GM19099 (cell line): Measurements from ENCODE around the gene DGKZ.

Experiments used
- POLR2A ChIP-seq: IDR thresholded peaks from 3 replicates; pipeline ENCODE4 v1.6.1; 2011; ENCODE audit warnings: low read depth; ENCODE audit not compliant: insufficient read length; ENCODE audit errors: extremely low read depth

Gene DGKZ

GRCh38 chr11:46388619-46389449 lies 41.6 kb downstream of the DGKZ start:
- no peak for TF ChIP-seq POLR2A

DNA sequence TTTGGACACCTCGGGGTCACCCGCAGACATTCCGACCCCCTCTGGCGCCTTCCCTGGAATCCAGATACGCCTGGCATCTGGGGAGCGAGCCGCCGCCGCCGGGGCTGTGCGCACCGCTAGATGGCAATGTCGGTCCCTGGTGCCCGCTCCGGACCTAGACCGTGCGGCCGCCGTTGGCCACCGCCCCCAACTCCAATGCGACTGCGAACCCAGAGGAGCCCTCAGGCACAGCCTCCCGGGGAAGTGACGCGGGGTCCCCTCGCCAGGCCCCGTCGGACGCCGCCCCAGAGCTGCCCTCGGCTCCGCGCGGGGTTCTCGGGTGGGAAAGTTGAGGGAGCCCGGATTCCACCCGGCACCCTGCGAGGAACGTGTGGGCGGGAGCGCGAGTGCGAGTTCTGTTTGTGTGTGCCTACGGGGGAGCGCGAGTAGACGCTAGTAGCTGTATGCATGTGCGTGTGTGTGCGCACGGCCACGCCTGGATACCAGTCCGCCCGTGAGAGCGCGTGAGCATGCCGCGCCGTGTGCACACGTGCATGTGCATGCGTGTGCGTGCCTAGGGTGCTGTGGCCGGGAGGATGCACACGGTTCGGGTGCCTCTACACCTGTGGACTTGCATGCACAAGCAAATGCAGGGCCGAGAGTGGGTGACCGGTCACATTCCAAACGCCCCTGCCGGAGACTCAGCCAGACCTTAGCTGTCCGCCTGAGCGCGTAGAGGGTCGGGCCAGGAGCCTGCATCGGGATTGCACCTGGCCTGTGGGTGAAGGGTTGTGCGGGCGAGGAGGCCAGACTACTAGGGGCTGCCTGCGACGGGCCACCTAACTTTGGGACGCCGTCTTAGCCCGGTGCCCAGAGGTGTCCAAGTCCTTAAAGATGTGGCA lies 42.4 kb downstream of the DGKZ start:
- no peak for TF ChIP-seq POLR2A

DNA sequence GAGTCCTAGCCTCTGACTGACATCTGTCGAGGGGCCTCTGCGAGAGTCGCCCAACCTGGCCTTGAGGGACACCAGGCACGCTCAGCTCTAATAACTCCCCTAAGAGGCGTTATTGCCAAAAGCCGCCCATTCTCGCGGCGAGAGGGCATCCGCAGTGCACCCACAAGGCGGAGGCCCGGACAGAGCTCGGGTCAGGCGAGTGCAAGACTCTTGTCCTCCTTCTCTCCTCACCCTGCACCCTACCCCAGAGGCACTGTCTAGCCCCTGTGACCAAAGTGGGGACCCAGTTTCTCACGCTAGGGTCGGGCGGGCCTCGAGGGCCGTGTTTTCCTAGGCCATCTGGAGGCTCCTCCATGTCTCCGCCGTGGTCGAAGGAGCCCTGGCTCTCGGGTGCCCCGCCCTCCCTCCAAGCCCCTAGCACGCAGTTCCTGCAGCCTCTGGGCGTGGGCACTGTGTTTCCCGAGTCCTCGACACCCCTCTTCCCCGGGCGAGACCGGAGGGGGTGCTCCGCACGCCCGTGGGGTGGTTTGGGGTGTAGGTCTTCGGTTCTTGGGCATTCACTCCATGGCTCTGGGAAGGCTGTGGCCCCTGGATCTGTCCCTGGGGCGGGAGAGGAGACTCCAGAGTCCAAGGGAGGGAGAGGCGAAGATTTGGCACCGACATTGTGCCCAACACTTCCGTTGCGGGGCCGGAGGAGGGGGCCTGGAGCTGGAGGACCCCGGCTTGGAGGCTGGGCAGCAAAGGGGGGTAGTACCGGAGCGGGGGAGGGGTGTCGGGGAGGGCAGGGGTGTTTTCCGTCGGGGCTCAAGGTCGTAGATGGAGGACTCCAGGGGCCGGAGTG lies 43.3 kb downstream of the DGKZ start:
- TF ChIP-seq POLR2A, result no peak

DNA sequence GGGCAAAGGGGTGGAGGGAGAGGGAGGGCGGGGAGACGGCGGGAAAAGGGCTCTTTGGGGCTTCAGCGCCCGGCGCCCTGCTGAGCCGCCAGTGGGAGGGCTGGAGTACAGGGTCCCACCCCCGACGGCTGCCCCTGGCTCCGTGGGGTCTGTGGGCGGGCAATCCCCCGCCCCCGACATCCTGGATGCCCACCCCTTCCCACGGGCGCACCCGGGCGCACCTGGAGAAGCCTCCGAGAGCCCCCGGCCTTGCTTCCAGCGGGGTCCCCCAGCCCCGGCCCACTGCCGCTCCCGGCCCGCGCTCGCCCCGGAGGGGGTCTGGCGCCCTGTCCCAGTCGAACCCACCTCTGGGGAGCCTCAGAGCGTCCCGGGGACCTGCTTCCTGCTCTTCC lies 43.9 kb downstream of the DGKZ start:
- no peak for TF ChIP-seq POLR2A

DNA sequence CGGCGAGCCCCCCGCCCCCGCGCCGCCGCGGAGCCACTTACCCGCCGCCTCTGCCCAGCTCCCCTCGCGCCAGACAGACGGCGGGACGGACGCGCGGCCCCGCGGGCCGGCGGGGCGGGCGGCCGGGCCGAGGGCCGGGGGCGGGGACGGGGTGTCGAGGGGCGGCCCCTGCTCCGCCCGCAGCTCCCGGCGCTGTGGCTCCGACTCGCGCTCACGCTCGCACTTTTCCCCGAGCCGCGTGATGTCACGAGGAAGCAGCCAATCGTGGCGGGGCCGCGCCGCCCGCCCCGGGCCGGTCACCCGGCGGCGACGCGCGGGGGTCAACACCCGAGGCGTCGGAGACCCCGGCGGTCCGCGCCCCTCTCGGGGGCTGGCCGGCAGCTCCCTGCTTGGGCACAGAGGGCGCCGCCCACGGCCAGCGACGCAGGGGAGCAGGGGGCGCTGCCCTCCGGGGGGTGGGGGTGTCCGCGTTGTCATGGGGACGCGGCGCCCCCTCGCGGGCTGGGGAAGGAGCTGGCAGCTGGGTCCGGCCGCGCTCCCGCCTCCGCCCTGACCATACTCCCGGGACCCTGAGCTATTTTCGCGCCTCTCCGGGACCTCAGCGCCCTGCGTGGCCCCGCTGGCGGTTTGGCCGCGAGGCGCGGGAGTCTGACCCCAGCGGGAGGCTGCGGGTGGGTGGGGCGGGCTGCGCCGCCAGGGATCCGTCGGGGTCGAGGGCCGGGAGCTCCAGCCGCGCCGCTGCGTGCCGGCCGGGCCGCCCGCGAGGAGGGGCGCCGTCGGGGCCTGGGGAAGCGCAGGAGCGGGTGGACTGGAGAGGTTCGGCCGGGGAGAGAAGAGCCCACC lies 44.5 kb downstream of the DGKZ start, which contains the start of gene CHRM4:
TSS of gene CHRM4 (minus strand) at position 199 of the 843 bp plus-strand sequence. CDS start 5,219 bp downstream, outside the sequence.
- TF ChIP-seq POLR2A, result no peak

DNA sequence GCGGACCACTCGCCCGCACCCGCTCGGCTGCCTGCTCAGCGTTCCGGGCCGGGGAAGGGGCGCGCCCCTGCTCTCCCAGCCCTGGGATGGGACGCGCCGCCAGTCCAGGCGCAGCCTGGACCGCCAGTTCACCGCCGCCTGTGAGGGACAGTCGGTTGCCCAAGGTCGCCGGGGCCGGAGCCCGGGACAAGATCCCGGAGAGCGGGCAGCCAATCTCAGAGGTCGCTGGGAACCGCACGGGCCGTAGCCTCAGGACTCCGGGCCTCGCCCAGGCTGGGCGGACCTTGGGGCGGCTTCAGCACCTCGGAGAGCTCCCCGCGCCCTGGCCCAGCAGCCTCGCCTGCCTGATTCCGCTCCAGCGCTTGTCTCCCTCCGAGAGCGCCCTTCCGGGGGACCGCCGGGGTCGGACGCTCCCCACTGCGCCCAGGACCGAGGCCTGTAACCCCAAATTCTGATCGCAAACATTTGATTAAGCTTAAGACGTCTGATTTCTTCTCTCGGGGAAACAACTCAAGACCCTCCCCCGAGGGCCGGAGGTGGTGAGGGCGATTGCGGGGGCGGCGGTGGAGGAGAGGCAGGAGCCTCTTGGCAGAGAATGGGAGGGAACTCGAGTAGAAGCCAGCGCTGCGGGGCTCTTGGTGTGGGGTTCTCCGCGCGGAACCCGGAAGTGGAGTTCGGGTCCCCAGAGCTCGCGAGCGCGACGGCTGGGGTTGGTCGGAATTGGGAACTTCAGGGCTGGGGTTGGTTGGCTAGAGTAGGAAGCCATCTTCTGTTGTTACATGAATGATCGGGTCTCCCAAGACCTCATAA lies 45.4 kb downstream of the DGKZ start:
- TF ChIP-seq POLR2A, result no peak

- no peak for TF ChIP-seq POLR2A
Measured at GRCh38 chr11:46393231-46393616, 46.0 kb downstream of the DGKZ start.

GRCh38 chr11:46393759-46394158 lies 46.5 kb downstream of the DGKZ start:
- no peak for TF ChIP-seq POLR2A

DNA sequence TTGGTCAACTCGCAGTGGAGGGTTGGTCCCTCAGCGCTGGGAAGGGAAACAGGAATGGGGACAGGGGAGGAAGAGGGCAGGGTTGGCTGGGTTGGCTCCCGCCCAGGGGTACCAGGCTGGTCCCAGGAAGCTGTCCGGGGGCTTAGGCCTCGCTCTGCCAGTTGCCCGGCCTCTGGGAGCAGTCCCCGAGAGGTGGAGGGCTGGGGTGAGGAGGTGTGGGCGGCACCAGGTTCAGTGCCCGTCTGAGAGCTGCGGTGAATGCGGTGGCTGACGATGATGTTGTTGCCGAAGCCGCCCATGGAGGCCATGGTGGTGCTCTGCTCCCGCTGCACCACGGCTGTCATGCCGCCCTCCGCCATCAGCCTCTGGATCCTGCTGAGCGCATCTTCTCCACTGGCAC lies 50.3 kb downstream of the DGKZ start:
- no peak for TF ChIP-seq POLR2A

DNA sequence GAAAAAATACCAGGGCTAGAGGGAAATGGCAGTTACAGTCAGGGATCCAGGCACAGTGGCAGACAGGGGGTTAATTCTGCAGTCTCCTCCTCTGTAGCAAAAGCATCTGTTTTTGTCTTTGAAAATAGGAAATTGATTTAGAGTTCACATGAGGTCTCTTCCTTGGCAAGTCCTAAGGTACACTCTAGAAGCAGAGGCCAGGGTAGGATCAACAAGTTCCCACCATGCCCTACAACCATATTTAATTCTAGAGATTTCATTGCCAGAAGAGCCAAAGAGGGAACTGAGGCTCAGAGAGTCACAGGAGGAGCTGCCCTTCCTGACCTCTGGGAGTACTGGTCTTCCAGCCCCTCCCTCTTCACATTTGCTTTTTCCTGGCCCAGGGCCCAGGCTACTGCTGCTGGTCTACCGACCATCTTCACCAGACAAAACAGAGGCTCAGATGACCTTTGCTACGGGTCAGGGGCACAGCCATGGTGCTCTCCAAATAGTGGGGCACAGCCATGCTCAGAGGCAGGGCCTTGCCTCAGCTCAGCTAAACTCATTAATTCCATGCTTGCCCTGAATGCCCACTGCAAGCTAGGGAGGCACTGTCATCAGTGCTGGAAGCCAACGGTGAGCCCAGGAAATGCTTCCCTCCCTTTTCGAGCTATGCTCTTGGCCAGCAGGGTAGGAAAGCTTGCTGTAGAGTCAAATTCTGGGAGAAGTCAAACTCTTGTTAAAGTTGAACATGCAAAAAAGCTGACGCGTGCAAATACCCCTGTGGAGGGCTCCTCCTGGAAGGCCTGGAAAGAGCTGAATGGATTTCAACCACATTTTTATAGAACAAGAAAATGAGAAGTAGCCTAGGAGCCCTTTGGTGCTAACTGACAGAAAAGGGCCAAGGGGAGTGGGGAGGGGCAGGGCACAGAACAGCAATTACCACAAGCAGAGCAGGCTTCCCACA lies 56.0 kb downstream of the DGKZ start:
- TF ChIP-seq POLR2A, result no peak

- no peak for TF ChIP-seq POLR2A
Measured at GRCh38 chr11:46404476-46405017, 57.3 kb downstream of the DGKZ start.

DNA sequence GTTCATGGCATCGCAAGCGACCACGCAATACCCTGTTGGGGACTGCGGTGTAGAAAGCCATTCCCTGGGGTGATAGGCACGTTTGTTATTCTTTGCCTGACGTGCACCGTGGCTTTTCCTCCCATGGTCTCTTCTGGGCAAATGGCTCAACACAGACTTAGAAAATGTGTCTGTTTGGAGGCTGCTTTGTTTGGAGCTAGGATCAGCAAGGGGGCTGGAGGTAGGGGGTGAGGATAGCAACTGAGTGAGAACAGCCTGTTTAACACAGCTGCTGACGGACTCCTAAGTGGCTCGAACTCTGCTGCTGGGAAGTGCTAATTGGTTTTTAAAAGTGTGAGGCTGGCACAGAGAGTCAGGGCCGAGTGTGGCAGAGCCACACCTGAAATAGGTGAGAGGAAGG lies 60.4 kb downstream of the DGKZ start:
- no peak for TF ChIP-seq POLR2A

- TF ChIP-seq POLR2A, result no peak
Measured at GRCh38 chr11:46408407-46408986, 61.2 kb downstream of the DGKZ start.
